SKM-1 (cell line): Measurements from ENCODE around the gene TYRO3.

Source experiments
- DNase-seq: peaks from one replicate; lab custom pipeline; 2025; ENCODE audit not compliant: unreplicated experiment; lab: John Stamatoyannopoulos, UW

TYRO3 gene

GRCh38 chr15:41603411-41603935 lies 44.5 kb downstream of the TYRO3 start:
- DNase-seq = no peak

DNA sequence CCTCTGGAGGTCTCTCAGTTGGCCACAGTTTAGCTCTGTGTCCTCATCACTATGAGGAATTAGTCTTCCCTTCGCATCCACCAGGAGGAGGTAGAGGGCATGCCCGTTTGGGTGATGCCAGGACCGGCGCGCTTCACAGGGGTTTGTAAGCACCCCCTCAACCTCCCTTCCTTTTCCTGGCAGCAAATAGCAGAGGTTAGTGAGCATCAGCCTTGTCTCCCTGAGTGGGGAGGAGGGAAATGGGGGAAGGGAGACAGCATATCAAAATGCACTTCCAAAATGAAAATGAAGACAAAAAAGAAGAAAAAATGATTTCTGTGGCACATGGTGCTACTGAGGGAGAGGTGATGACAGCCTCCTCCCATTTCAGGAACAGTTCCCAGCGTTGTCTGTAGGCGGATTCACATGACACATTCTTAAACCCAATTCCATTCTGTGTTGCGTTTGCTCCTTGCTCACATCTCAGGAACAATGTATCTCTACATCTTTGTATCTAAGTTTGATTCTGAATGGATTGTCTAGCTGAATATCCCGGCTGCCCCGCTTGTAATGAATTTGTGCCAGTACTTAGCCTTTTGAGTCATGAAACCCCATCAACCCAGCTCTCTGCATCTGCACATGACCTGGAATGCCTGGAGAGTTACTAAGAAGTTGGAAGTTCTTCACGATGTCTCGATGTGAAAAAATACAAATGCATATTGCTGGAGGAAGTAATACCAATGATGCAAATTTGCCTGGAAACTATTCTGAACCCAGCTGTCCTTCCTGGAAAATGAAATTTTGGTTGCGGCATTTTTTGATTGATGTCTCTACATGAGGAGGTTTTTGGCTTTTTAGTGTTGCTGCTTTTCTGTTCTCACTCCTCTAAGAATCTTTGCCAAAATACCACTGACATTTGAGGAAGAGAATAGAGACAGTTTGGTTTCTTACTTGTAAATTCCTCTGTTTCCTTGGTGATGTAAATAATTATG lies 45.2 kb downstream of the TYRO3 start:
- peak; percentile 47 for DNase-seq

- no peak for DNase-seq
Observed at GRCh38 chr15:41605566-41605965, 46.6 kb downstream of the TYRO3 start.

DNA sequence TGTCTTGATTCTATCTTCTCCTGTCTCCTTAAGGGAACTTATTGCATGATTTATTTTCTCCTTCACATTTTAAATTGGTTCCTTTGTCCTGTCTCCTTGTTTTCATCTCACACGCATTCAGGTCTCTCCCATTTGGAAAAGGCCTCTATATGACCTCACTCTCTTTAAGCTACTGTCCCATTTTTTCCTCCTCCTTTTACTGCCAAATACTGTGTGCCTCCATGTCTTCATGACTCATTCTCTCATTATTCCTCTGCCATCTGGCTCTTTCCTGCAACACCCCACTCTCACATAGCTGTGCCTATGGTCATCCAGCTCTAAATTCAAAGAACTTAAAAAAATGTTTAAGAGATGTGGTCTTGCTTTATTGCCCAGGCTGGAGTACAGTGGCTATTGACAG lies 48.0 kb downstream of the TYRO3 start:
- DNase-seq = no peak

DNA sequence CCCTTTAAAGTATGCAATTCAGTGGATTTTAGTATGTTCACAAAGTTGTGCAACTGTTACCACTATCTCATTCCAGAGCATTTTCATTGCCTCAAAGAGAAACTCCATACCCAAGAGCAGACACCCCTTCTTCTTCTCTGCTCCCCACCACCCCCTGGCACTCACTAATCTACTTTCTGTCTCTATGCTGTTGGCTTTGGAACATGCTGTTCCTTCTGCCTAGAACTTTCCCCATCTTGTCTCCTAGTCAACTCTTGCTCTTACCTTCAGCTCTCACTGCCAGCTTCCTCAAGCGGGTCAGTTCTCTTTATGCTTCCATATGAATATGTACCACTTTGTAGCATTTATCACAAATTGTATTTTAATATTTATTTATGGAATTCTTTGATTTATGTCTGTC lies 50.1 kb downstream of the TYRO3 start:
- no peak for DNase-seq

DNA sequence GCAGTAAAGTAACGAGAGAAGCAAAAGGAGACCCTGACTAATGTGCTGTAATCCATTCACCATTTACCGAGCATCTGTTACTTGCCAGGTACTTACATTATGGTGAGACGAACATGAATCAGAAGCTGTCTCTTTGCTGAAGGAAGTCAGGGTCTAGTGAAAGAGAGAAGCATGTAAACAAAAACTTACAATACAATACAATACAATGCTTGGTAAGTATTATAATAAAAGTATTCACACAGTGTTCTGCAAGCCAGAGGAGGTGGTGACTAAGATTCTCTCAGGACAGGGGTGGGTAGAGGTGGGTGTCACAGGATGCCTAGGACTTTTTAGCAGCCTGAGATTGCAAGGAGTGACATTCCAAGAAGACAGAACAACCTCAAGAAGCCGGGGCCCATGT lies 51.0 kb downstream of the TYRO3 start:
- DNase-seq = no peak

DNA sequence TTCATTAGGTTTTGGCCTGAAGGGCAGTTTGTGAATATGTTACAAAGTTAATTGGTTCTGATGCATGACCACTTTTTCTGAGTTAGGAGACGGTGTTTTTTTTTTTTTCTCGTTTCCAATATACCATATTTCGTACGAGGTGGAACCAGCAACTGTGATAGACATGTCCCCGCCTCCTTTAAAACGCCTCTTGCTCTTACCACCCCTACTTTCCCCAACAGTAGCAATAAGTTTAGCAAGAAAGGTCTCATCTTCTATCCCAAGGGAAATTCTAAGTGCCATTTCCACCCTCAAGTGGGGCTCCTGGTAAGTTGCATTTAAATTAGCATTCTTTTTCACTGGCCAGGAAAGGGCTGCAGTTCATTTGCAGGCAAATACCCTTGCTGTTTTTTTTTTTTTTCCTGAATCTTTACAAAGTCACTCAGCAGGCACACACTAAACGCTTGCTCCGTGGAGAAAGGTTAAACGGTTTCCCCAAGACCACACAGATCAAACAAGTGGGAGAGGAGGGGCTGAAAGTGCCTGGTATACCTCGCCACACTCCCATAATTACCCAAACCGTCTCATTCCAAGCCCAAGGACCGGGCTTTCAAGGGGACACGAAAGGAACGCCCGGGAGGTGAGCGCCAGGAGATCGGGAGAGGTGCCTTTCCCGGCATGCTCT lies 61.7 kb downstream of the TYRO3 start:
- no peak for DNase-seq

- DNase-seq = peak; percentile 78
Observed at GRCh38 chr15:41621200-41622193, 62.5 kb downstream of the TYRO3 start.

GRCh38 chr15:41622901-41623300 lies 63.9 kb downstream of the TYRO3 start:
- DNase-seq = no peak

GRCh38 chr15:41627203-41627602 lies 68.2 kb downstream of the TYRO3 start:
- DNase-seq = no peak

DNA sequence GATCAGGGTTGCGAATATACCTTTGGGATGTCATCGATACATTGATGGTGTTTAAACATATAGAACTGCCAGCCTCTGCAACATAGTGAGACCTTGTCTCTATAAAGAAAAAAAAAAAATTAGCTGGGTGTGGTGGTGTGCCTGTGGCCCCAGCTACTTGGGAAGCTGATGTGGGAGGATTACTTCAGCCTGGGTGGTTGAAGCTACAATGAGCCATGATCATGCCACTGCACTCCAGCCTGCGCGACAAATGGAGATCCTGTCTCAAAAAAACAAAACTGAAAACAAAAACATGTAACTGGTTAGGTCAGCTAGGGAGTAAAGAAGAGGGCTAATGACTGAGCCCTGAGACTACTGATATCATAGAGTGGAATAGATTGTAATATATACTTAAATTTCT lies 70.5 kb downstream of the TYRO3 start:
- no peak for DNase-seq

GRCh38 chr15:41629883-41630282 lies 70.9 kb downstream of the TYRO3 start:
- DNase-seq = no peak

DNA sequence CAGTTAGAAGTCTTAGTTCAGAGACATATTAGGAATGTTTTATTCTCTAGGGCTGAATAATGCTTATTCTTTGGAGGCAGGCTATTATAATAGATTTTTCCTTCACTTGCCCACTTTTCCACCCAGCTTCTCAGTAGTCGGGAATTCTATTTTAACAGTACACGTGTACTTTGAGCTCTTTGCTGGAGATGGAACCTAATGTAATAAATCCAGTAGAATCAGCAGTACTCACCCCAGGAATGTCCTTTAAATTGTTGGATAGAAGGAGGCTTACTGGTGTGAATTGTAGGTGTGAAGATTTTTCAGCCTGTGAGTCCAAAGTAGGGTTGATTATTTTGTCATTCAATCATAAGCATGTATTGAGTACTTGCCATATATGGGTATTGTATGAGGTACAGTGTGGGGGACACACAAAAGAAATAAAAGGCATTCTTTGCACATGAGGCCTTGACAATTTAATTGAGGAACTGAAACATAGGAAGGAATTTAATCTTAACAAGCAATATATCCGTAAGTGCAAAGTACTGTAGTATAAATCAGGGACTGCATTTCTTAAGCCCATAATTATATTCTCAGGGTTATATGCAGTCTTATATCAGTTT lies 71.7 kb downstream of the TYRO3 start:
- DNase-seq = no peak

GRCh38 chr15:41631880-41632470 lies 73.0 kb downstream of the TYRO3 start:
- DNase-seq = no peak
